Activated CD8-positive, alpha-beta T cell treated with anti-CD3 and anti-CD28 coated beads for 36 hours (primary cell): ENCODE data around the gene OR10V1. TPM values are rescaled to one million over a fixed set of nuclear protein-coding genes. Genes with fewer than 3 reads are reported as not detected.
"Not testable (repeated sequence)": the region's sequence is repeated elsewhere in the genome, so short reads cannot be mapped to it uniquely, and the experiment has no call there.

Experiments used
- ATAC-seq: fragments of 200-7000 bp; cut with Tn5 transposase; one replicate; pipeline ENCODE4 v1.10.0; 2021; ENCODE audit warnings: mild to moderate bottlenecking, moderate library complexity
- CTCF ChIA-PET: fragments of 350-600 bp; sonication (Branson Sonifier 250); formaldehyde crosslinking; loops from one replicate; lab custom pipeline; 2021; ENCODE audit warnings: antibody characterized with exemption; lab: Charles Lee
- POLR2A ChIA-PET: fragments of 350-600 bp; sonication (Branson Sonifier 250); formaldehyde crosslinking; loops from one replicate; lab custom pipeline; 2021; ENCODE audit warnings: antibody characterized with exemption; lab: Charles Lee
- DNase-seq: peaks from one replicate; pipeline ENCODE4 v3.0.0-alpha.2; 2020
- H3K27ac Mint-ChIP-seq: one replicate; pipeline ENCODE4 v1.8.0; 2021; ENCODE audit warnings: mild to moderate bottlenecking, mixed read lengths
- H3K27me3 Mint-ChIP-seq: one replicate; pipeline ENCODE4 v1.8.0; 2021; ENCODE audit warnings: mixed read lengths
- H3K36me3 Mint-ChIP-seq: one replicate; pipeline ENCODE4 v1.8.0; 2021; ENCODE audit warnings: low read depth, mixed read lengths
- H3K4me1 Mint-ChIP-seq: one replicate; pipeline ENCODE4 v1.8.0; 2021; ENCODE audit warnings: low read depth, mixed read lengths
- H3K4me3 Mint-ChIP-seq: one replicate; pipeline ENCODE4 v1.8.0; 2021; ENCODE audit warnings: mild to moderate bottlenecking, moderate library complexity, mixed read lengths
- H3K9me3 Mint-ChIP-seq: one replicate; pipeline ENCODE4 v1.8.0; 2021; ENCODE audit warnings: mixed read lengths
- intact Hi-C: fragments of 100-400 bp; cut with micrococcal nuclease; formaldehyde crosslinking; loops from one replicate; pipeline ENCODE4 v1.10.0; 2022
- total RNA-seq, 2 experiments: library from RNA; stranded (reverse); gene quantifications; one replicate each; pipeline ENCODE4 v1.2.3, GENCODE V29; 2021
- TF ChIP-seq, protein P1 (sequence below): fragments of 200-600 bp; IDR thresholded peaks from one replicate; pipeline ENCODE4 v1.8.0; 2022; ENCODE audit warnings: antibody characterized with exemption, mild to moderate bottlenecking

OR10V1 gene
- total RNA-seq, 2 experiments from 2014 or later = not detected

DNA sequence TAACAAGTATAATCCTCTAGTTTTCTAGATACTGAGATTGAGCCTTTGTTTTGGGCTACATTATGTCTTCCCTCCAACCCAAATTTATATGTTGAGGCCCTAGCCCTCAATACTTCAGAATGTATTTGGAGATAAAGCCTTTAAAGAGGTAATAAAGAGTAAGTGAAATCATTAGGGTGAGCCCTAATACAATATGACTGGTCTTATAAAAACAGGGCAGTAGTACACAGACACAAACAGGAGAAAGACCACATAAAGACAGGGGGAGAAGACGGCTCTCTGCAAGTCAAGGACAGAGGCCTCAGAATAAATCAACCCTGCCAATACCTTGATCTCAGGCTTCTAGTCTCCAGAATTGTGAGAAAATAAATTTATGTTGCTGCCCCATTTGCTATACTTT lies 6.3 kb downstream of the OR10V1 start:
- no peak for ATAC-seq
- Mint-ChIP-seq H3K36me3 (no peaks in the 10 kb centered on the region), H3K4me1 (no peaks in the 10 kb centered on the region), H3K27me3 (peaks cover 10% of the 10 kb centered on the region), H3K9me3 (no peaks in the 10 kb centered on the region), H3K4me3 (no peak overlapping the region), H3K27ac (no peak overlapping the region)
- CTCF ChIA-PET = interaction anchor here (0.6 kb wide), 1 partner anchor 23 kb away, joined by 3 read pairs; no protein-coding TSS in a partner anchor
- TF ChIP-seq, protein P1, sequence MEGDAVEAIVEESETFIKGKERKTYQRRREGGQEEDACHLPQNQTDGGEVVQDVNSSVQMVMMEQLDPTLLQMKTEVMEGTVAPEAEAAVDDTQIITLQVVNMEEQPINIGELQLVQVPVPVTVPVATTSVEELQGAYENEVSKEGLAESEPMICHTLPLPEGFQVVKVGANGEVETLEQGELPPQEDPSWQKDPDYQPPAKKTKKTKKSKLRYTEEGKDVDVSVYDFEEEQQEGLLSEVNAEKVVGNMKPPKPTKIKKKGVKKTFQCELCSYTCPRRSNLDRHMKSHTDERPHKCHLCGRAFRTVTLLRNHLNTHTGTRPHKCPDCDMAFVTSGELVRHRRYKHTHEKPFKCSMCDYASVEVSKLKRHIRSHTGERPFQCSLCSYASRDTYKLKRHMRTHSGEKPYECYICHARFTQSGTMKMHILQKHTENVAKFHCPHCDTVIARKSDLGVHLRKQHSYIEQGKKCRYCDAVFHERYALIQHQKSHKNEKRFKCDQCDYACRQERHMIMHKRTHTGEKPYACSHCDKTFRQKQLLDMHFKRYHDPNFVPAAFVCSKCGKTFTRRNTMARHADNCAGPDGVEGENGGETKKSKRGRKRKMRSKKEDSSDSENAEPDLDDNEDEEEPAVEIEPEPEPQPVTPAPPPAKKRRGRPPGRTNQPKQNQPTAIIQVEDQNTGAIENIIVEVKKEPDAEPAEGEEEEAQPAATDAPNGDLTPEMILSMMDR = no peak
- no peak for DNase-seq
- intact Hi-C loops = no loop called here
- POLR2A ChIA-PET = interaction anchor here (0.6 kb wide), 1 partner anchor 185 kb away, joined by 3 read pairs; no protein-coding TSS in a partner anchor

DNA sequence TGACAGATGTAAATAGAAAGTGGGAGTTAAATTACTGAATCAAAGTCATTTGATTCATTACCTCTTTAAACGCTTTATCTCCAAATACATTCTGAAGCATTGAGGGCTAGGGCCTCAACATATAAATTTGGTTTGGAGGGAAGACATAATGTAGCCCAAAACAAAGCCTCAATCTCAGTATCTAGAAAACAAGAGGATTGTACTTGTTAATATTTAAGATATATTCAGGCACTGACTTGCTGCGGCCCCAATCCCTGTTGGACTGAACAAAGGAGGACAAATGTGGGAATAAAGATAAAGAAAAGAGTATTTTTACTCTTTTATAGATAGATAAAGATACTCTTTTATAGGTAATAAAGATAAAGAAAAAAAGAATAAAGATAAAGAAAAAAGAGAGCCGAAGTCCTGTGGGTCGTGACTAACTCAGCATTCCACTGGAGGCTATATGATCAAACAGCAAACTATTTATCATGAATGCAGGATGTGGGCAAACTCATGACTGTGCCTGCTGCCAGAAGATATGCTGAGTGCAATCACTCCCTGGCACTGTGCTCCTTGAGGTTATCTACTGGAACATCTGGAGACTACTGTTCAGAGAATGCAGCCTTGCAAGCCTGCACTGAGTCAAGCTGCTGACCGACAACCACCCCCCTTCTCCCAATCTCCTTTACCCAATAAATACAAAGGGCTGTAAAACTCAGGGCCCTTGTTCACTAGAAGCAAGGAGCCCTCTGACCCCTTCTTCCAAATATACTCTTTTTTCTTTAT lies 6.9 kb downstream of the OR10V1 start:
- DNase-seq (no peak), ATAC-seq (no peak)
- H3K27ac Mint-ChIP-seq = no peak overlapping the region
- no peak overlapping the region for H3K4me3 Mint-ChIP-seq
- CTCF ChIA-PET = no interaction called here
- POLR2A ChIA-PET = no interaction called here
- H3K27me3 Mint-ChIP-seq = peaks cover 10% of the 10 kb centered on the region
- intact Hi-C loops = no loop called here
- H3K9me3 Mint-ChIP-seq = no peaks in the 10 kb centered on the region
- no peaks in the 10 kb centered on the region for H3K4me1 Mint-ChIP-seq
- TF ChIP-seq, protein P1 = no peak
- no peaks in the 10 kb centered on the region for H3K36me3 Mint-ChIP-seq

DNA sequence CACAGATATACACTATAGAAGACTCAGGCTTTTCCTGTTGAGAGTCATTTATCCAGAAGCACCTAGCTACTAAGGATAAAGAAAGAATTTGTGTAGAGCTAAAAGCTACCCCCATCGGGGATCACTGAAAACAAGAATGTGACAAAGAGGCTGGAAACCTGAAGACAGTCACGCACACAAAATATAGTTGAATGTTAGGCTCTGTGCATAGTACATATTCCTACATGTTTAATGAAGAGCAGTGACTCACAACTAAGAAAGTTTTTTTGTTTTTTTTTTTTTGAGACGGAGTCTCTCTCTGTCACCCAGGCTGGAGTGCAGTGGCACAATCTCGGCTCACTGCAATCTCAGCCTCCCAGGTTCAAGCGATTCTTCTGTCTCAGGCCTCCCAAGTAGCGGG lies 8.4 kb downstream of the OR10V1 start:
- POLR2A ChIA-PET = no interaction called here
- no peak for ATAC-seq

DNA sequence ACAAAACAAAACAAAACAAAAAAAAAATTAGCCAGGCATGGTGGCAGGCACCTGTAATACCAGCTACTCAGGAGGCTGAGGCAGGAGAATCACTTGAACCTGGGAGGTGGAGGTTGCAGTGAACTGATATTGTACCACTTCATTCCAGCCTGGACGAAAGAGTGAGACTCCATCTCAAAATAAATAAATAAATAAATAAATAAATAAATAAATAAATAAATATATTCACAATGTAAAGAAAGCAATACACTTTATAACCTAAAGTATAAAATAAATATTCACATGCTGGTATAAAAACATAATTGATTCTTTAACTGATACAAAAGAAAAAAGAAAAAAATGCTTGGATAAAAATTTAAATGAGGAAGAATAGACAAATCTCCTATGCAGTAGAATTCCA lies 10.1 kb downstream of the OR10V1 start:
- H3K9me3 Mint-ChIP-seq, POLR2A ChIA-PET, H3K27me3 Mint-ChIP-seq, H3K4me3 Mint-ChIP-seq, H3K27ac Mint-ChIP-seq, H3K4me1 Mint-ChIP-seq, intact Hi-C loops, H3K36me3 Mint-ChIP-seq, CTCF ChIA-PET, DNase-seq, ATAC-seq: not testable (repeated sequence)

More for the DNA sequence above, 8.4 kb downstream of the OR10V1 start:
- H3K27ac Mint-ChIP-seq = no peak overlapping the region
- TF ChIP-seq, protein P1 = no peak
- H3K9me3 Mint-ChIP-seq = no peaks in the 10 kb centered on the region
- H3K4me1 Mint-ChIP-seq = no peaks in the 10 kb centered on the region
- CTCF ChIA-PET = no interaction called here
- H3K27me3 Mint-ChIP-seq = peaks cover 10% of the 10 kb centered on the region
- no peak for DNase-seq
- no peak overlapping the region for H3K4me3 Mint-ChIP-seq
- intact Hi-C loops = no loop called here
- no peaks in the 10 kb centered on the region for H3K36me3 Mint-ChIP-seq

DNA sequence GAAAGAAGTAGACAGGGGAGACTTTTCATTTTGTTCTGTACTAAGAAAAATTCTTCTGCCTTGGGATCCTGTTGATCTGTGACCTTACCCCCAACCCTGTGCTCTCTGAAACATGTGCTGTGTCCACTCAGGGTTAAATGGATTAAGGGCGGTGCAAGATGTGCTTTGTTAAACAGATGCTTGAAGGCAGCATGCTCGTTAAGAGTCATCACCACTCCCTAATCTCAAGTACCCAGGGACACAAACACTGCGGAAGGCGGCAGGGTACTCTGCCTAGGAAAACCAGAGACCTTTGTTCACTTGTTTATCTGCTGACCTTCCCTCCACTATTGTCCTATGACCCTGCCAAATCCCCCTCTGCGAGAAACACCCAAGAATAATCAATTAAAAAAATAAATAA lies 13.5 kb downstream of the OR10V1 start:
- H3K9me3 Mint-ChIP-seq, POLR2A ChIA-PET, DNase-seq, H3K36me3 Mint-ChIP-seq, H3K27ac Mint-ChIP-seq, CTCF ChIA-PET, intact Hi-C loops, H3K4me3 Mint-ChIP-seq, ATAC-seq, H3K4me1 Mint-ChIP-seq: not testable (repeated sequence)
- H3K27me3 Mint-ChIP-seq = peaks cover 10% of the 10 kb centered on the region

DNA sequence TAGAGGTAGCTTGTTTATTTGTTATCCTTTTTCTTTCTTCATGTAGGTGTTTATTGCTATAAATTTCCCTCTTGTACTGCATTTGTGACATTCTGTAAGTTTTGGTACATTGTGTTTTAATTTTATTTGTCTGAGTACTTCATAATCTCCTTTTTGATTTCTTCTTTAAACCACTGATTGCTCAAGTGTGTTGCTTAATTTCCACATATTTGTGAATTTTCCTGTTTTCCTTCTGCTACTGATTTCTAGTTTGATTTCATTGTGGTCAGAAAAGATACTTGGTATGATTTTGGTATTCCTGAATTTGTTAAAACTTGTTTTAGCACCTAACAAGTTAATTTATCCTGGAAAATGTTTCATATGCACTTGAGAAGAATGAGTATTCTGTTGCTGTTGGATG lies 15.1 kb downstream of the OR10V1 start:
- Mint-ChIP-seq H3K36me3 (peaks cover 2% of the 10 kb centered on the region), H3K4me3 (no peak overlapping the region), H3K9me3 (peaks cover 3% of the 10 kb centered on the region), H3K27me3 (peaks cover 8% of the 10 kb centered on the region), H3K27ac (no peak overlapping the region), H3K4me1 (no peaks in the 10 kb centered on the region)
- no peak for DNase-seq
- POLR2A ChIA-PET = no interaction called here
- TF ChIP-seq, protein P1 = no peak
- intact Hi-C loops = no loop called here
- ATAC-seq = no peak
- CTCF ChIA-PET = no interaction called here
